Left ventricle myocardium inferior (tissue), 1 donor: ENCODE data around the gene FAM3A. TPM values are rescaled to one million over a fixed set of nuclear protein-coding genes. Genes with fewer than 3 reads are reported as not detected.
A peak's percentile ranks its signal among the peaks of the same experiment; 100 is the strongest.

Source experiments
- DNase-seq: peaks from one replicate; pipeline ENCODE4 v3.0.0-alpha.2; 2020
- H3K27ac ChIP-seq: fragments of 200-600 bp; replicated peaks from 2 replicates; pipeline ENCODE4 v1.8.0; 2021
- H3K27me3 ChIP-seq: fragments of 200-600 bp; 2 replicates; pipeline ENCODE4 v1.8.0; 2021; ENCODE audit warnings: low read depth
- H3K36me3 ChIP-seq: fragments of 200-600 bp; 2 replicates; pipeline ENCODE4 v1.8.0; 2021
- H3K4me1 ChIP-seq: fragments of 200-600 bp; 2 replicates; pipeline ENCODE4 v1.8.0; 2021
- H3K4me3 ChIP-seq: fragments of 200-600 bp; 2 replicates; pipeline ENCODE4 v1.8.0; 2021; ENCODE audit warnings: mild to moderate bottlenecking, moderate library complexity
- H3K9me3 ChIP-seq: fragments of 200-600 bp; replicated peaks from 2 replicates; pipeline ENCODE4 v1.8.0; 2021
- intact Hi-C: fragments of 100-400 bp; cut with micrococcal nuclease; formaldehyde crosslinking; loops from one replicate; pipeline ENCODE4 v1.11.0; 2022
- total RNA-seq: library from RNA; stranded (reverse); fragmentation: NEBNext Ultra II Directional; extraction: Animal tissue kit (Norgen Biotek cat#: 25700); gene quantifications from one replicate; pipeline ENCODE4 v1.2.1, GENCODE V29; 2021
- TF ChIP-seq, protein P1 (sequence below): fragments of 200-600 bp; IDR thresholded peaks from 2 replicates; pipeline ENCODE4 v1.8.0; 2021; ENCODE audit warnings: antibody characterized with exemption, mild to moderate bottlenecking, borderline replicate concordance
- donor health status: DM: no; HTN: yes; CAD: no; lungs with severe emphysema.

The FAM3A gene
- total RNA-seq, 1 donor from 2014 or later = 52.0 TPM

DNA sequence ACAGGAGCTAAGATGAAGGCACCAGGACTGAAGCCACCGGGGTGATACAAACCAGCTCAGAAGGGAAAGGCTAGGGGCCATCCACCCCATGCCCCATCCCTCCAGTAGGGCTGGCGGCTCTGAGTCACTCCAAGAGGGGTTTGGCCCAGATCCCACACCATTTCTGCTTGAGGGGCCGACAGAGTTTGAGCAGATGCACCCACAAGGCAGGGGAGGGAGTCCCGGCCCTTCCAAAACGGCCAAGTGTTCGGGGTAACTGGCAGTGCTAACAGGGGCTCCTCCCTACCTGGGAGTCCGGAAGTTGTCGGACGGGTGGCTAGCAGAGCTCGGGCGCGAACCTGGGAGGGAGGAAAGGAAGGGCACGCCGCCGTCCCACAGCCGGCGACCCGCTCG lies 26.0 kb downstream of the FAM3A start:
- Histone ChIP-seq H3K36me3 (peaks cover under 1% of the 10 kb centered on the region), H3K9me3 (no peaks in the 10 kb centered on the region), H3K4me1 (peaks cover 38% of the 10 kb centered on the region), H3K27me3 (no peaks in the 10 kb centered on the region), H3K4me3 (peak overlapping the region; percentile 78), H3K27ac (peak overlapping the region; percentile 95)
- intact Hi-C loops = no loop called here
- DNase-seq = no peak
- TF ChIP-seq, protein P1, sequence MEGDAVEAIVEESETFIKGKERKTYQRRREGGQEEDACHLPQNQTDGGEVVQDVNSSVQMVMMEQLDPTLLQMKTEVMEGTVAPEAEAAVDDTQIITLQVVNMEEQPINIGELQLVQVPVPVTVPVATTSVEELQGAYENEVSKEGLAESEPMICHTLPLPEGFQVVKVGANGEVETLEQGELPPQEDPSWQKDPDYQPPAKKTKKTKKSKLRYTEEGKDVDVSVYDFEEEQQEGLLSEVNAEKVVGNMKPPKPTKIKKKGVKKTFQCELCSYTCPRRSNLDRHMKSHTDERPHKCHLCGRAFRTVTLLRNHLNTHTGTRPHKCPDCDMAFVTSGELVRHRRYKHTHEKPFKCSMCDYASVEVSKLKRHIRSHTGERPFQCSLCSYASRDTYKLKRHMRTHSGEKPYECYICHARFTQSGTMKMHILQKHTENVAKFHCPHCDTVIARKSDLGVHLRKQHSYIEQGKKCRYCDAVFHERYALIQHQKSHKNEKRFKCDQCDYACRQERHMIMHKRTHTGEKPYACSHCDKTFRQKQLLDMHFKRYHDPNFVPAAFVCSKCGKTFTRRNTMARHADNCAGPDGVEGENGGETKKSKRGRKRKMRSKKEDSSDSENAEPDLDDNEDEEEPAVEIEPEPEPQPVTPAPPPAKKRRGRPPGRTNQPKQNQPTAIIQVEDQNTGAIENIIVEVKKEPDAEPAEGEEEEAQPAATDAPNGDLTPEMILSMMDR = no peak

DNA sequence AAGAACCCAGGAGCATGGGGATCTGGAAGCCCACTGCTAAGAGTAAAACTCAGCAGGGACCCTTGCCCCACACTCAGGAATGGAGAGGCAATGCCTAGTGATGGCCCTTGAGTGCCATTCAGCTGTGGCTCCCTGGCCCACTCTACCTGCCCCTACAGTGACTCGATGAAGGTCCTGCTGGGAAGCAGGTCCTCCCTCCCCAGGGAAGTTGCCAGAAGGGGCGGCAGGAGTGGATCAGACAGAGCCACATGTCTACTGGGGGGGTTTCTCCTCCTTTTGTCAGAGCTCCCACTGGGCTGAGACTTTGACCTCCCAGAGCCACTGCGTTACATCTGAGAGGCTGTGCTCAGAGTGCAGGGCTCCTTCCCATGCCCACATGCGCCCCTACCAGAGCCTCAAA lies 26.9 kb downstream of the FAM3A start:
- Histone ChIP-seq H3K4me3 (peak overlapping the region; percentile 78), H3K27ac (peak overlapping the region; percentile 95), H3K36me3 (peaks cover 8% of the 10 kb centered on the region), H3K4me1 (peaks cover 46% of the 10 kb centered on the region), H3K27me3 (no peaks in the 10 kb centered on the region), H3K9me3 (no peaks in the 10 kb centered on the region)
- DNase-seq = no peak
- intact Hi-C loops = no loop called here
- TF ChIP-seq, protein P1 = no peak

DNA sequence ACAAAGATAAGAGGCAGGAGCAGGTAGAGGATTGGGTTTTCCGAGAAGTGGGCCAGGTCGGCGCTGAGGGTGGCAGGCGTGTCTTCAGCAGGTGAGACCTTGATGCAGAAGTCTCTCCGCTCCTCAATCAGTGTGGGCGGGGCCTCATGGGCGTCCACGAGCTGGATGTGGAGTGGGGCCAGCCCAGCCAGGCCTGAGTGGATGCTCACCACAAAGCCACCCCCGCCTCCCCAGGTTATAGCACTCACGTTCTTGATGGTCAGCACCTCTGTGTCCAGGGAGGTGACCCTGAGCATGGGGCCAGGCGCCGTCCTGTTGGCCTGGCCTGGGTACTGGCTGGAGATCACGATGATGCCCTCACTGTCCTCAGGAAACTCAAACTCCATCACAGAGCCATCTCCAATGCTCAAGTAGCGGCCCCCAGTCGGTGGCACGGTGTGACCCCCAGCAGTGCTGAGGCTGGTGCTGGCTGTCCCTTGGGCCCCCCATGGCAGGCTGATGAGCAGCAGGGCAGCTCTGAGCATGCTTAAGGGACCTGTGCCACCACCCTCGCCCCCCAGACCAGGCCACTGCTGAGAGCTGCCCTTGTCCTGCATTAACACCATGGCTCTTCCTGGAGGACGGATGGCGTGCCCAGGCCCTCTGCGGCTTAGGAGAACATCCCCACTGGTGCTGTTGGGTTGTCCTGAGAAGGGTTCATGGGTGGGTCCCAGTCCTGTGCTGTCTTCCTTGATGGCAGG lies 27.5 kb downstream of the FAM3A start:
- intact Hi-C loops = no loop called here
- no peak for DNase-seq
- Histone ChIP-seq H3K27me3 (no peaks in the 10 kb centered on the region), H3K4me1 (peaks cover 51% of the 10 kb centered on the region), H3K36me3 (peaks cover 8% of the 10 kb centered on the region), H3K27ac (no peak overlapping the region), H3K4me3 (no peak overlapping the region), H3K9me3 (no peaks in the 10 kb centered on the region)
- TF ChIP-seq, protein P1 = no peak

DNA sequence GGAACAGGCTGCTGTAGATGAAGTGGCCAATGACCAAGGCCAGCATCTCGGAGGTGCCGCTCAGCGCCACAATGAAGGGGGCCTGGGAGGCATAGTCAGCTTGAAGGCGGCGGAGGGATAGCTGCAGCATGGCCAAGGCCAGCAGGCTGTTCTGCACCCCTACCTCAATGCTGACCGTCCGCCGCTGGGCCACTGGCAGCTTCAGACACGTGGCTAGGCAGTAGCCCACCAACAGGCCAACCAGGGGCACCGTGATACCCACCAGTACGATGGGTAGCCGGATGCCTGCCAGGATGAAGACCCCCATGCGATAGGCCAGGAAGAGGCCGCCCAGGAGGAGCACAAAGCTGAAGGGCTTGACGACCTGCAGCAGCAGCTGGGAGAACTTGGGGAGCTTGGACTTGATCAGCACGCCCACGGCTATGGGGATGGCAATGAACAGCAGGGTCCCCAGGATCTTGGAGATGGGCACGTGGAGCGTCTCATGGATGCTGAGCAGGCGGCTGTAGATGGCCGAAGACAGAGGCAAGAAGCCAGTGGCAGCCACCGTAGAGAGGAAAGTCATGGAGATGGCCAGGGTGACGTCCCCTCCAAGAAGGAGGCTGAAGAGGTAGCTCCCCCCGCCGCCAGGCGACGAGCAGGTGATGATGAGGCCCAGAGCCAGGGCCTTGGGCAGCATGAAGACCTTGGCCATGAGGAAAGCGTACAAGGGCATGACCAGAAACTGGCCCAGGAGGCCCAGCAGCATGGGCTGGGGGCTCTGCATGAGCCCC lies 28.3 kb downstream of the FAM3A start:
- Histone ChIP-seq H3K27me3 (no peaks in the 10 kb centered on the region), H3K36me3 (peaks cover 8% of the 10 kb centered on the region), H3K27ac (peak overlapping the region; percentile 96), H3K9me3 (no peaks in the 10 kb centered on the region), H3K4me1 (peaks cover 54% of the 10 kb centered on the region), H3K4me3 (peak overlapping the region; percentile 78)
- TF ChIP-seq, protein P1 = no peak
- intact Hi-C loops = no loop called here
- DNase-seq = no peak

DNA sequence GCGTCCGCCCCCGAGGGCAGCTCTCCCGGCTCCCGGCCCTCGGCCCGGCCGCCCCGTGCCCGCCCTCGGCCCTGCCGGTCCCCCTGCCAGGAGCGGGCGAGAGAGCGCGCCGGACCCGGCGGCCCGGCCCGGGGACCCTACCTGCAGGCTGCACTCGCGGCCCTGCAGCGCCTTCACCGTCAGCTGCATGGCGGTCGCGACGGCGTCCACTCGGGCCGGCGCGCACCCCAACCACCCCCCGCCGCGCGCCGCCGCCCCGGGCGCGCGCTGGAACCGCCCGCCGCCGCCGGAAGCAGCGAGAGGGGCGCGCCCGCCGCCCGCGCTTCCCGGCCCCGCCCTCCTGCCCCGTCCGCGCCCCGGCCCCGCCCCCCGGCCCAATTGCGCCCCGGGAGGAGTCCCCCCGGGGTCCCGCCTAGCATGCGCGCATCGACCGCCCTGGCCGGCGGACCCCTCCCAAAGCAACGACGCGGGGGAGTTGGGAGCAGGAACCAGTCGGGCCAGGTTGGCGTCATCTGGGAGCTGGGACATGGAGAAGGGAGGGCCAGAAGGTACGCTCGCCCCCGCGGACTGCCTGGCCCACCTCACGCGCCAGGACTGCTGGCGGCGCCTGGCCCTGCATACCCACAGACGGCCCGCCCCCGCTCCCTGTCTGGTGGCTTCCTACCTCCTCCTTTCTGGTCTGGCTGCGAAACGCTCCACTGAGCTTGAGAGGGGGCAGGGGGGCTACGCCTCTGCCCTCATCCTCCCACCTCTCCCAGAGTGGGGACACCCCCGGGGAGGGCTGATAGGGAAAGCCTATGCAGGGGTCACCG lies 29.4 kb downstream of the FAM3A start, which contains the start of gene UBL4A:
Gene UBL4A (minus strand): TSS at position 220 of the 812 bp plus-strand sequence. CDS start 31 bp downstream, at position 189.
- Histone ChIP-seq H3K4me3 (peak within 1 kb of the TSS; percentile 78), H3K4me1 (peaks cover 54% of the 10 kb centered on the region), H3K9me3 (no peaks in the 10 kb centered on the region), H3K27me3 (no peaks in the 10 kb centered on the region), H3K36me3 (peaks cover 8% of the 10 kb centered on the region), H3K27ac (peak within 1 kb of the TSS; percentile 96)
- intact Hi-C loops = no loop called here
- TF ChIP-seq, protein P1 = peak; percentile 9
- peak; percentile 64 for DNase-seq
